Smooth muscle cell (in vitro differentiated cells): Measurements from ENCODE around the gene RABGAP1. TPM values are rescaled to one million over a fixed set of nuclear protein-coding genes. Genes with fewer than 3 reads are reported as not detected.

ENCODE experiments used
- DNase-seq: peaks from one replicate; lab custom pipeline; 2025; ENCODE audit not compliant: unreplicated experiment; lab: John Stamatoyannopoulos, UW
- H2AFZ ChIP-seq: fragments of 200-600 bp; sonication (generic); 2 replicates; pipeline ENCODE4 v1.6.0; 2016; ENCODE audit warnings: antibody characterized with exemption, low read depth, mild to moderate bottlenecking
- H3F3A ChIP-seq: fragments of 200-600 bp; sonication (generic); 2 replicates; pipeline ENCODE4 v1.6.0; 2017; ENCODE audit warnings: antibody characterized with exemption, low read depth
- H3K27ac ChIP-seq: fragments of 200-600 bp; sonication (generic); 2 replicates; pipeline ENCODE4 v1.5.1; 2016; ENCODE audit warnings: low read depth, mild to moderate bottlenecking
- H3K27me3 ChIP-seq: fragments of 200-600 bp; sonication (generic); 2 replicates; pipeline ENCODE4 v1.6.1; 2016; ENCODE audit warnings: low read depth, mild to moderate bottlenecking
- H3K36me3 ChIP-seq: fragments of 200-600 bp; sonication (generic); 2 replicates; pipeline ENCODE4 v1.5.1; 2016; ENCODE audit warnings: low read depth
- H3K4me1 ChIP-seq: fragments of 200-600 bp; sonication (generic); 2 replicates; pipeline ENCODE4 v1.5.1; 2016; ENCODE audit warnings: low read depth
- H3K4me2 ChIP-seq: fragments of 200-600 bp; sonication (generic); 2 replicates; pipeline ENCODE4 v1.6.0; 2016; ENCODE audit warnings: mild to moderate bottlenecking
- H3K4me3 ChIP-seq: fragments of 200-600 bp; sonication (generic); 2 replicates; pipeline ENCODE4 v1.5.1; 2016; ENCODE audit warnings: mild to moderate bottlenecking
- H3K79me2 ChIP-seq: fragments of 200-600 bp; sonication (generic); 2 replicates; pipeline ENCODE4 v1.6.0; 2016; ENCODE audit warnings: low read depth, mild to moderate bottlenecking
- H3K9ac ChIP-seq: fragments of 200-600 bp; sonication (generic); 2 replicates; pipeline ENCODE4 v1.6.0; 2016; ENCODE audit warnings: low read depth
- H3K9me3 ChIP-seq: fragments of 200-600 bp; sonication (generic); replicated peaks from 2 replicates; pipeline ENCODE4 v1.5.1; 2016; ENCODE audit warnings: low read depth
- H4K20me1 ChIP-seq: fragments of 200-600 bp; sonication (generic); 2 replicates; pipeline ENCODE4 v1.6.0; 2016; ENCODE audit warnings: low read depth
- CTCF ChIP-seq: fragments of 200-600 bp; sonication (generic); IDR thresholded peaks from 2 replicates; pipeline ENCODE4 v1.5.1; 2017; ENCODE audit warnings: borderline replicate concordance, mild to moderate bottlenecking, antibody characterized with exemption; ENCODE audit not compliant: insufficient read depth, poor library complexity, severe bottlenecking
- WGBS: methylation state at CpG from one replicate; pipeline ENCODE4 v1.1.7; 2016; ENCODE audit warnings: low lambda C conversion rate; 5-methylcytosine and 5-hydroxymethylcytosine counted together
- polyA plus RNA-seq: library from polyadenylated mRNA; unstranded; fragments of >200 nt; fragmentation: Nextera tagmentation; extraction: Ambion mirVana; gene quantifications from 2 replicates; pipeline ENCODE4 v1.2.1, GENCODE V29; 2016
- total RNA-seq: library from RNA; depleted of rRNA; stranded (reverse); fragments of >200 nt; gene quantifications from 2 replicates; pipeline ENCODE4 v1.2.3, GENCODE V29; 2014

The RABGAP1 gene
- total and polyA plus RNA-seq, 2 experiments from 2014 or later, result 13.5 to 31.8 TPM

- 84% methylated on average over 3 of the region's 3 CpGs for WGBS
Observed at GRCh38 chr9:123049589-123050222, 108.9 kb downstream of the RABGAP1 start.

GRCh38 chr9:123053046-123053445 lies 112.2 kb downstream of the RABGAP1 start:
- Histone ChIP-seq H3K4me1 (no peaks in the 10 kb centered on the region), H3K79me2 (no peaks in the 10 kb centered on the region), H3K4me3 (no peak overlapping the region), H3F3A (no peaks in the 10 kb centered on the region), H3K9me3 (no peaks in the 10 kb centered on the region), H3K27me3 (no peaks in the 10 kb centered on the region), H4K20me1 (peaks cover 3% of the 10 kb centered on the region), H3K36me3 (peaks cover 4% of the 10 kb centered on the region), H3K27ac (no peak overlapping the region), H3K4me2 (no peak overlapping the region), H3K9ac (no peak overlapping the region), H2AFZ (no peak overlapping the region)
- TF ChIP-seq CTCF, result no peak
- DNase-seq, result no peak

More at GRCh38 chr9:123049589-123050222, 108.9 kb downstream of the RABGAP1 start:
- Histone ChIP-seq H3K36me3 (peaks cover 3% of the 10 kb centered on the region), H3K27me3 (no peaks in the 10 kb centered on the region), H2AFZ (no peak overlapping the region), H3K4me2 (no peak overlapping the region), H3K4me3 (no peak overlapping the region), H3K4me1 (no peaks in the 10 kb centered on the region), H3K9ac (no peak overlapping the region), H3F3A (no peaks in the 10 kb centered on the region), H3K27ac (no peak overlapping the region), H3K79me2 (no peaks in the 10 kb centered on the region), H4K20me1 (peaks cover 3% of the 10 kb centered on the region), H3K9me3 (no peaks in the 10 kb centered on the region)
- DNase-seq, result no peak
- no peak for TF ChIP-seq CTCF

GRCh38 chr9:123053711-123054110 lies 112.9 kb downstream of the RABGAP1 start:
- WGBS, result 83% methylated on average over 2 of the region's 2 CpGs
- Histone ChIP-seq H3K9me3 (no peaks in the 10 kb centered on the region), H3K4me2 (no peak overlapping the region), H3F3A (no peaks in the 10 kb centered on the region), H4K20me1 (peaks cover 3% of the 10 kb centered on the region), H3K9ac (no peak overlapping the region), H3K4me1 (no peaks in the 10 kb centered on the region), H3K79me2 (no peaks in the 10 kb centered on the region), H3K27me3 (no peaks in the 10 kb centered on the region), H3K27ac (no peak overlapping the region), H3K4me3 (no peak overlapping the region), H3K36me3 (peaks cover 4% of the 10 kb centered on the region), H2AFZ (no peak overlapping the region)
- DNase-seq, result no peak
- no peak for TF ChIP-seq CTCF

GRCh38 chr9:123058834-123059233 lies 118.0 kb downstream of the RABGAP1 start:
- H3K27me3 ChIP-seq, result no peaks in the 10 kb centered on the region
- no peaks in the 10 kb centered on the region for H3K4me1 ChIP-seq
- no peak overlapping the region for H3K4me3 ChIP-seq
- peaks cover 4% of the 10 kb centered on the region for H3K36me3 ChIP-seq
- no peak overlapping the region for H3K27ac ChIP-seq
- no peak overlapping the region for H3K4me2 ChIP-seq
- WGBS, result 79% methylated on average over 1 of the region's 1 CpG
- H2AFZ ChIP-seq, result no peak overlapping the region
- no peak for DNase-seq
- H4K20me1 ChIP-seq, result no peaks in the 10 kb centered on the region
- H3F3A ChIP-seq, result no peaks in the 10 kb centered on the region
- H3K79me2 ChIP-seq, result no peaks in the 10 kb centered on the region
- no peaks in the 10 kb centered on the region for H3K9me3 ChIP-seq
- H3K9ac ChIP-seq, result no peak overlapping the region
- TF ChIP-seq CTCF, result no peak
